22Rv1 (cell line): Measurements from ENCODE around the gene PADI2.

Experiments used
- CTCF ChIP-seq: fragments of 450-650 bp; IDR thresholded peaks from 2 replicates; pipeline ENCODE4 v1.5.1; 2017; ENCODE audit warnings: mild to moderate bottlenecking
- ZFX ChIP-seq: fragments of 450-650 bp; IDR thresholded peaks from 2 replicates; pipeline ENCODE4 v1.6.1; 2017; ENCODE audit warnings: antibody characterized with exemption, borderline replicate concordance

- TF ChIP-seq CTCF (no peak), ZFX (no peak)
These were observed 10.9 kb upstream of the PADI2 start for GRCh38 chr1:17130138-17130635.
